ENCODE results near the gene SYT9.
"Not testable (repeated sequence)": the region's sequence is repeated elsewhere in the genome, so short reads cannot be mapped to it uniquely, and the experiment has no call there.

SYT9 gene

GRCh38 chr11:7278314-7278917, 26.7 kb downstream of the SYT9 start:
- peak; percentile 62 for DNase-seq

- DNase-seq = no peak
These were observed 28.0 kb downstream of the SYT9 start for GRCh38 chr11:7279676-7280075.

- no peak for DNase-seq
These were observed 29.4 kb downstream of the SYT9 start for GRCh38 chr11:7281079-7281478.

- DNase-seq = no peak
These were observed 30.1 kb downstream of the SYT9 start for GRCh38 chr11:7281809-7282208.

- no peak for DNase-seq
These were observed 34.5 kb downstream of the SYT9 start for GRCh38 chr11:7286178-7286577.

- DNase-seq = no peak
These were observed 39.6 kb downstream of the SYT9 start for GRCh38 chr11:7291100-7291829.

GRCh38 chr11:7292922-7293321, 41.2 kb downstream of the SYT9 start:
- peak; percentile 16 for DNase-seq

- DNase-seq = no peak
These were observed 47.7 kb downstream of the SYT9 start for GRCh38 chr11:7299393-7299792.

- DNase-seq = no peak
These were observed 48.6 kb downstream of the SYT9 start for GRCh38 chr11:7300281-7300680.

GRCh38 chr11:7303146-7303545, 51.4 kb downstream of the SYT9 start:
- no peak for DNase-seq

- DNase-seq = no peak
These were observed 55.2 kb downstream of the SYT9 start for GRCh38 chr11:7306900-7307299.

- DNase-seq = no peak
These were observed 56.1 kb downstream of the SYT9 start for GRCh38 chr11:7307836-7308235.

GRCh38 chr11:7311903-7312302, 60.2 kb downstream of the SYT9 start:
- no peak for DNase-seq

- DNase-seq = no peak
These were observed 63.3 kb downstream of the SYT9 start for GRCh38 chr11:7314811-7315604.

GRCh38 chr11:7319501-7319900, 67.8 kb downstream of the SYT9 start:
- DNase-seq = no peak

- no peak for DNase-seq
These were observed 68.6 kb downstream of the SYT9 start for GRCh38 chr11:7320306-7320705.

GRCh38 chr11:7321473-7322450, 70.1 kb downstream of the SYT9 start:
- DNase-seq = no peak

- DNase-seq = no peak
These were observed 80.7 kb downstream of the SYT9 start for GRCh38 chr11:7332451-7332850.

GRCh38 chr11:7332962-7333361, 81.3 kb downstream of the SYT9 start:
- DNase-seq = no peak

- not testable (repeated sequence) for DNase-seq
These were observed 83.7 kb downstream of the SYT9 start for GRCh38 chr11:7335442-7335841.

- no peak for DNase-seq
These were observed 89.8 kb downstream of the SYT9 start for GRCh38 chr11:7341551-7341950.

- peak; percentile 38 for DNase-seq
These were observed 96.1 kb downstream of the SYT9 start for GRCh38 chr11:7347611-7348431.

Measured in hematopoietic multipotent progenitor cell treated with erythropoietin and hydrocortisone succinate and interleukin-3 and kit ligand, for 4 days (in vitro differentiated cells).